ENCODE results near the gene MFAP1. TPM values are rescaled to one million over a fixed set of nuclear protein-coding genes. Genes with fewer than 3 reads are reported as not detected.
A peak's percentile ranks its signal among the peaks of the same experiment; 100 is the strongest.

MFAP1 gene
- total RNA-seq, 6 donors from 2014 or later = 7.4 to 20.0 (median 17.5) TPM

- Histone ChIP-seq H3K4me3 (no peak overlapping the region), H3K27me3 (no peaks in the 10 kb centered on the region), H3K9me3 (no peaks in the 10 kb centered on the region), H3K4me1 (peaks cover 13 to 21% (median 16%) of the 10 kb centered on the region in 4 donors), H3K36me3 (peaks cover 0 to 10% (median 7%) of the 10 kb centered on the region in 4 donors), H3K27ac (no peak overlapping the region)
- DNase-seq = no peak
- WGBS, 2 donors = 94 to 98% methylated on average over 3 of the region's 3 CpGs
- ATAC-seq (ENCODE audit: low FRiP score in 2 of 2) = no peak
- TF ChIP-seq EP300 (IDR thresholded peaks at IDR 0.05) (no peak), POLR2AphosphoS5 (IDR thresholded peaks at IDR 0.05) (no peak), POLR2A (IDR thresholded peaks at IDR 0.05) (no peak)
- TF ChIP-seq, protein P1, sequence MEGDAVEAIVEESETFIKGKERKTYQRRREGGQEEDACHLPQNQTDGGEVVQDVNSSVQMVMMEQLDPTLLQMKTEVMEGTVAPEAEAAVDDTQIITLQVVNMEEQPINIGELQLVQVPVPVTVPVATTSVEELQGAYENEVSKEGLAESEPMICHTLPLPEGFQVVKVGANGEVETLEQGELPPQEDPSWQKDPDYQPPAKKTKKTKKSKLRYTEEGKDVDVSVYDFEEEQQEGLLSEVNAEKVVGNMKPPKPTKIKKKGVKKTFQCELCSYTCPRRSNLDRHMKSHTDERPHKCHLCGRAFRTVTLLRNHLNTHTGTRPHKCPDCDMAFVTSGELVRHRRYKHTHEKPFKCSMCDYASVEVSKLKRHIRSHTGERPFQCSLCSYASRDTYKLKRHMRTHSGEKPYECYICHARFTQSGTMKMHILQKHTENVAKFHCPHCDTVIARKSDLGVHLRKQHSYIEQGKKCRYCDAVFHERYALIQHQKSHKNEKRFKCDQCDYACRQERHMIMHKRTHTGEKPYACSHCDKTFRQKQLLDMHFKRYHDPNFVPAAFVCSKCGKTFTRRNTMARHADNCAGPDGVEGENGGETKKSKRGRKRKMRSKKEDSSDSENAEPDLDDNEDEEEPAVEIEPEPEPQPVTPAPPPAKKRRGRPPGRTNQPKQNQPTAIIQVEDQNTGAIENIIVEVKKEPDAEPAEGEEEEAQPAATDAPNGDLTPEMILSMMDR (IDR thresholded peaks at IDR 0.05) = no peak
Observed at GRCh38 chr15:43789409-43789808, 35.1 kb downstream of the MFAP1 start.

- Histone ChIP-seq H3K4me3 (no peak overlapping the region), H3K27ac (no peak overlapping the region), H3K36me3 (peaks cover 0 to 3% (median 1%) of the 10 kb centered on the region in 4 donors), H3K9me3 (no peaks in the 10 kb centered on the region), H3K27me3 (no peaks in the 10 kb centered on the region), H3K4me1 (peaks cover 10 to 23% (median 14%) of the 10 kb centered on the region in 4 donors)
- WGBS, 2 donors = 76 to 100% methylated on average over 1 of the region's 1 CpG
- ATAC-seq (ENCODE audit: low FRiP score in 2 of 2) = no peak
- no peak for DNase-seq
- TF ChIP-seq, protein P1 (IDR thresholded peaks at IDR 0.05) = no peak
- TF ChIP-seq POLR2AphosphoS5 (IDR thresholded peaks at IDR 0.05) (no peak), POLR2A (IDR thresholded peaks at IDR 0.05) (no peak), EP300 (IDR thresholded peaks at IDR 0.05) (no peak)
Observed at GRCh38 chr15:43779016-43779415, 45.5 kb downstream of the MFAP1 start.

DNA sequence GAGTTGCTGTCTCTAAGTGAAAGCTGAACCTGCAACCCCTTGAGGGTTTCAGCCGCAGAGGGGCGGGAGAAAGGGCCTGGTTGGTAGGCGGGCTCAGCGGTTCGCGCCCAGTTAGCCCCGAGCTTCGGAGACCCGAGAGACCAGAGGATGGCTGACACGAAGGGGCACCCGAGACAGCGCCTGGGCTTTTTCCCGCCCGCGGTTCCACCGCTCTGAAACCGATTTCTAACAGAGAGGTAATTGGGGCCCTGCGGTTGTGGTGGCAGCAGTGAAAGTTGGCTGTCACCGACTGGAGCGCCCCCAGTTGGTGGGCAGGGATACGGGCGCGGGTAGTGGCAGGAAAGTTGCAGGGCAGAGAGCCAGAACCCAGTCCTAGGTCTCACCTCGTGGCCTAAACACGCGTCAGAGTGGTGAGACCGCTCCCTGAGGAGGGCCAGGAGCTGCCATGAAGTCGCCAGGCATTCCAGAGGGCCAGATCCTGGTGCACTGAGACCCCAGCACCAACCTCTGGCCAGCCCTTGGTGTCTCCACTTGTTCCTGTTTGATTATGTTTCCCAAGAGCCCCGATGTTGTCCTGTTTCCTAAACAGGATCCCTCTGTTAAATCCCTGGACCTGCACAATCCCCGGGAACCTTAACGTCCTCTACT, 47.1 kb downstream of the MFAP1 start:
- peak; percentile 88 to 91 for DNase-seq
- Histone ChIP-seq H3K27ac (peak overlapping the region; percentile 89 to 93 (median 92)), H3K27me3 (no peaks in the 10 kb centered on the region), H3K4me3 (peak overlapping the region; percentile 65 to 86 (median 70)), H3K4me1 (peaks cover 10 to 23% (median 14%) of the 10 kb centered on the region in 4 donors), H3K36me3 (peaks cover 8 to 19% (median 11%) of the 10 kb centered on the region in 4 donors), H3K9me3 (no peaks in the 10 kb centered on the region)
- TF ChIP-seq POLR2AphosphoS5 (IDR thresholded peaks at IDR 0.05) (peak; percentile 26 to 62), POLR2A (IDR thresholded peaks at IDR 0.05) (no peak), EP300 (IDR thresholded peaks at IDR 0.05) (no peak)
- TF ChIP-seq, protein P1 (IDR thresholded peaks at IDR 0.05) = peak; percentile 73 to 91 (median 88)
- peak; percentile 91 to 92 for ATAC-seq (ENCODE audit: low FRiP score in 2 of 2)
- 4 to 8% methylated on average over 4 to 7 of the region's 31 CpGs for WGBS, 2 donors

- no peaks in the 10 kb centered on the region for H3K9me3 ChIP-seq
- TF ChIP-seq EP300 (IDR thresholded peaks at IDR 0.05) (no peak), POLR2AphosphoS5 (IDR thresholded peaks at IDR 0.05) (peak in 1 of 2 donors; percentile 72), POLR2A (IDR thresholded peaks at IDR 0.05) (peak in 2 of 4 donors; percentile 47 to 61)
- peaks cover 12 to 25% (median 17%) of the 10 kb centered on the region in 4 donors for H3K36me3 ChIP-seq
- H3K4me1 ChIP-seq = peaks cover 10 to 23% (median 14%) of the 10 kb centered on the region in 4 donors
- H3K4me3 ChIP-seq = peak within 1 kb of the TSS; percentile 65 to 86 (median 70)
- no peaks in the 10 kb centered on the region for H3K27me3 ChIP-seq
- WGBS, 2 donors = 3% methylated on average over 22 of the region's 41 CpGs; no CpG with 5 or more reads in 1 of the 2 donors
- ATAC-seq (ENCODE audit: low FRiP score in 2 of 2) = peak; percentile 95 to 96
- DNase-seq = peak; percentile 87 to 95
- peak within 1 kb of the TSS; percentile 89 to 93 (median 92) for H3K27ac ChIP-seq
Observed at GRCh38 chr15:43776718-43777266, 47.7 kb downstream of the MFAP1 start, which contains the start of gene ELL3. TSS of gene ELL3 (minus strand) at chr15:43776966. CDS start at chr15:43776901, 65 bp downstream.

DNA sequence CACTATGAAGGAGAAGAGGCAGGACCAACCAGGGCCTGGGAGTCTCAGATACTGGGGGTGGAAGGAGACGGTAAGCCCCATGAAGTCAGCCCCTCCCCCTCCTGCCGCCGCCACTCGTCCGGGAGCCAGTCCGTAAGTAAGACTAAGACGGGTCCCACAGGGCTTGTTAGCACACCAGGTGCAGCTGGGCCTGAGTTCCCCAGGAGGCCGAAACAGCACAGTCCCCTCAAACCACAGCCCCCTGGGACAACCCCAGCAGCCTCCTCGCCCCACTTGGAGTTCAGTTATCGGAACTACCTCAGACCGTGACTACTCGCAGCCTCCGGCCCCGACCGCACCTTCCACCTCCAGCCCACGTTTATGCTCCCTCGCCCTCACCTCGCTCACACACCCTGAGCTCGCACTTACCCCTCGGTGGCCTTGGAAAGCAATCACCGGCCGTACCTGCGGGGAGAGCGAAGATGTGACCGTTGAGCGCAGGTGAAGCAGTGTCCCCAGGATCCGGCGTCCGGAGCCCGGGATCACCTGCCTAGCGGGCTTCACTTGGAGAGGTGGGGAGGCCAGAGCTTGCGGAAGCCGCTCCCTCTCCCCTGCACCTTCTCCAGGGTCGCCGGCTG, 48.3 kb downstream of the MFAP1 start:
- ATAC-seq (ENCODE audit: low FRiP score in 2 of 2) (peak; percentile 5 to 42), DNase-seq (peak; percentile 48 to 85)
- no peak for TF ChIP-seq POLR2A (IDR thresholded peaks at IDR 0.05)
- TF ChIP-seq, protein P1 (IDR thresholded peaks at IDR 0.05) = peak in 1 of 6 experiments; percentile 5
- Histone ChIP-seq H3K4me1 (peaks cover 12 to 23% (median 14%) of the 10 kb centered on the region in 4 donors), H3K27me3 (no peaks in the 10 kb centered on the region), H3K36me3 (peaks cover 15 to 31% (median 21%) of the 10 kb centered on the region in 4 donors), H3K9me3 (no peaks in the 10 kb centered on the region), H3K27ac (peak overlapping the region; percentile 89 to 93 (median 92)), H3K4me3 (peak overlapping the region; percentile 65 to 86 (median 70))
- WGBS, 2 donors = 41 to 55% methylated on average over 27 to 35 of the region's 35 CpGs

Data from upper lobe of left lung (tissue), 6 donors.